ENCODE data around the gene OR6F1. TPM values are rescaled to one million over a fixed set of nuclear protein-coding genes. Genes with fewer than 3 reads are reported as not detected.
"Not testable (repeated sequence)": the region's sequence is repeated elsewhere in the genome, so short reads cannot be mapped to it uniquely, and the experiment has no call there.

The OR6F1 gene
- total RNA-seq, 1 experiment from 2014 or later: not detected

DNA sequence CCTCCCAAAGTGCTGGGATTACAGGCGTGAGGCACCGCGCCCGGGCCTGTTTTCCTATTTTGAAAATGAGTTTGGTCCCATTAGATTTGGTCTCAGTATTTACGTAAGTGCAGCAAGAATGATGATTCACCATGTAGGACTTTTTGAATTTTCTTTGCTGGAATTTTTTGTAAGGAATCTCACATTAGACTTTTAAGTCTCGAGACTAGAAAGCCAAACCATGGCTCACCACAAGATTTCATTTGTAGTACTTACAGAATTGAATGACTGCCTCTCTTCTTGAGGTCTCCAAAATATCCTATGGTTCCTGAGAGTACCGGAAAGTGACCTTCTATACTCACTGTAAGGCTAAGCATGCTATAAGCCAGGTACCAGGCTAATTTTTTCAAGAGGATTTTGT is 31.2 kb upstream of the OR6F1 start:
- intact Hi-C loops (cut with micrococcal nuclease; ENCODE audit: unreplicated experiment): no loop called here
- Mint-ChIP-seq H3K27me3 (ENCODE audit: unreplicated experiment) (no peaks in the 10 kb centered on the region), H3K36me3 (ENCODE audit: insufficient read depth, unreplicated experiment) (no peaks in the 10 kb centered on the region), H3K27ac (ENCODE audit: unreplicated experiment) (no peak overlapping the region), H3K4me3 (ENCODE audit: low read depth, unreplicated experiment) (no peak overlapping the region), H3K4me1 (ENCODE audit: low read depth, unreplicated experiment) (no peaks in the 10 kb centered on the region), H3K9me3 (ENCODE audit: low read depth, unreplicated experiment) (peaks cover 8% of the 10 kb centered on the region)
- BruUV-seq (replicated peaks): no TSS peak
- CTCF ChIA-PET: no interaction called here
- DNase-seq: no peak
- TF ChIP-seq, protein P1, sequence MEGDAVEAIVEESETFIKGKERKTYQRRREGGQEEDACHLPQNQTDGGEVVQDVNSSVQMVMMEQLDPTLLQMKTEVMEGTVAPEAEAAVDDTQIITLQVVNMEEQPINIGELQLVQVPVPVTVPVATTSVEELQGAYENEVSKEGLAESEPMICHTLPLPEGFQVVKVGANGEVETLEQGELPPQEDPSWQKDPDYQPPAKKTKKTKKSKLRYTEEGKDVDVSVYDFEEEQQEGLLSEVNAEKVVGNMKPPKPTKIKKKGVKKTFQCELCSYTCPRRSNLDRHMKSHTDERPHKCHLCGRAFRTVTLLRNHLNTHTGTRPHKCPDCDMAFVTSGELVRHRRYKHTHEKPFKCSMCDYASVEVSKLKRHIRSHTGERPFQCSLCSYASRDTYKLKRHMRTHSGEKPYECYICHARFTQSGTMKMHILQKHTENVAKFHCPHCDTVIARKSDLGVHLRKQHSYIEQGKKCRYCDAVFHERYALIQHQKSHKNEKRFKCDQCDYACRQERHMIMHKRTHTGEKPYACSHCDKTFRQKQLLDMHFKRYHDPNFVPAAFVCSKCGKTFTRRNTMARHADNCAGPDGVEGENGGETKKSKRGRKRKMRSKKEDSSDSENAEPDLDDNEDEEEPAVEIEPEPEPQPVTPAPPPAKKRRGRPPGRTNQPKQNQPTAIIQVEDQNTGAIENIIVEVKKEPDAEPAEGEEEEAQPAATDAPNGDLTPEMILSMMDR (IDR thresholded peaks at IDR 0.05; ENCODE audit: unreplicated experiment): no peak

DNA sequence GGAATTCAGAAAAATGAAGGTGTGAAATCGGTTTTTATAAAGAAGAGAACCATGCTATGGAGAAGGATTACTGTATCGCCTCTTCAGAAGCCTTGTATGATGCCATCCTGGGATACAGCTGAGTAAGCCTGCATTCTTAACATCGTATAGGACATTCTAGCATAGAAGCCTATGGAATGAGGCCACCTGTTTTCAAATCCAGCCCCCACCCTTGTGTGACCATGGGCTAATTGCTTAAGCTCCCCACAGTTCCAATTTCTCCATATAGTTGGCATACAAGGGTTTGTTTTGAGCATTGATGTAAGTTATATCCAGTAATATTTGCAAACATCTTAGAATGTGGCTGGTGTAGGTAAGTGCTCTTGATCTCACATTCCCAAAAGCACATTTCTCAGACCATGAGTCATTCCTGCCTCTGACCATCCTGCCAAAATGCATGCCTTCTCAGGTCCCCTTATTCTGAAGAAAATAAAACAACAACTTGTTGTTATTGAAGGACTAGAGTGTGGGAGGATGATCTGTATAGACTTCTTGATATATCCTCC is 30.0 kb upstream of the OR6F1 start:
- Mint-ChIP-seq H3K36me3 (ENCODE audit: insufficient read depth, unreplicated experiment) (no peaks in the 10 kb centered on the region), H3K4me1 (ENCODE audit: low read depth, unreplicated experiment) (no peaks in the 10 kb centered on the region)
- intact Hi-C loops (cut with micrococcal nuclease; ENCODE audit: unreplicated experiment): no loop called here

DNA sequence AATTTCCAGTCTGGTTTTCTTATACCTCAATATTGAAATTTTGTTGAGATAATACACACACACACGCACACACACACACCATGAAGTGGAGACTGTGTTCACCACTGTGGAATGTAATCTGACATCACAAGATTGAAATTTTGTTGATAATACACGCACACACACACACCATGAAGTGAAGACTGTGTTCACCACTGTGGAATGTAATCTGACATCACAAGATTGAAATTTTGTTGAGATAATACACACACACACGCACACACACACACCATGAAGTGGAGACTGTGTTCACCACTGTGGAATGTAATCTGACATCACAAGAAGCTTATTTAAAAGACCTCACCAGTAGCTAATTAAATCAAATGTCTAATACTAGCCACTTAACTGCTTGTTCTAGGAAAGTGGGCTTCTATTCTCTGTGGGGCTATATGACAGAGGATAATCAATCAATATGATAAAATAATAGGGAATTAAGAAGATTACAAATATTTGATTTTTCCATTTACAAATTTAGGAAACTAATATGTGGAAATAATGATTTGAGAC is 25.8 kb upstream of the OR6F1 start:
- BruUV-seq (replicated peaks); H3K36me3 Mint-ChIP-seq (ENCODE audit: insufficient read depth, unreplicated experiment); H3K27me3 Mint-ChIP-seq (ENCODE audit: unreplicated experiment); H3K4me3 Mint-ChIP-seq (ENCODE audit: low read depth, unreplicated experiment); intact Hi-C loops (cut with micrococcal nuclease; ENCODE audit: unreplicated experiment); CTCF ChIA-PET; H3K9me3 Mint-ChIP-seq (ENCODE audit: low read depth, unreplicated experiment); DNase-seq; H3K4me1 Mint-ChIP-seq (ENCODE audit: low read depth, unreplicated experiment); H3K27ac Mint-ChIP-seq (ENCODE audit: unreplicated experiment): not testable (repeated sequence)

More for the DNA sequence above, 30.0 kb upstream of the OR6F1 start:
- Mint-ChIP-seq H3K27me3 (ENCODE audit: unreplicated experiment) (no peaks in the 10 kb centered on the region), H3K9me3 (ENCODE audit: low read depth, unreplicated experiment) (peaks cover 6% of the 10 kb centered on the region), H3K4me3 (ENCODE audit: low read depth, unreplicated experiment) (no peak overlapping the region), H3K27ac (ENCODE audit: unreplicated experiment) (no peak overlapping the region)
- no peak for DNase-seq
- CTCF ChIA-PET: no interaction called here
- TF ChIP-seq, protein P1 (IDR thresholded peaks at IDR 0.05; ENCODE audit: unreplicated experiment): no peak
- BruUV-seq (replicated peaks): no TSS peak

DNA sequence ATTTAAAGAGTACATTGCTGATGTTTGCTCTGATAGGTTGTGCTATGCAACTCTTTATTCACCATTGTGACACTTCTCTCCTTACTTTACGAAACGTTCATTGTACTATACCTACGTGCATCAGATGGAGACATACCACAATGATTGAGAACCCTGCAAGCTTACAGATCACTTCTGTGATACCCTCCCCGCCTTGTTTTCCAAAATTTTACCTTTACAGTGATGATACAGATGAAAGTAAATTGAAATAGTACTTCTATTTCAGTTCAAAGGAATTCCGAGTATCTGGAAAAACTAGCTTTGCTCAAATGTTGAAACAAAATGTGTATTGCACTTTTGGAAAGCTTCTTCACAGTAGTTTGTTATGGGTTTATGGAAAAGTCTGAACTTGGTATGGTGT is 25.3 kb upstream of the OR6F1 start:
- Mint-ChIP-seq H3K27me3 (ENCODE audit: unreplicated experiment) (no peaks in the 10 kb centered on the region), H3K36me3 (ENCODE audit: insufficient read depth, unreplicated experiment) (no peaks in the 10 kb centered on the region), H3K4me1 (ENCODE audit: low read depth, unreplicated experiment) (no peaks in the 10 kb centered on the region), H3K4me3 (ENCODE audit: low read depth, unreplicated experiment) (no peak overlapping the region), H3K9me3 (ENCODE audit: low read depth, unreplicated experiment) (peaks cover 10% of the 10 kb centered on the region), H3K27ac (ENCODE audit: unreplicated experiment) (no peak overlapping the region)
- TF ChIP-seq, protein P1 (IDR thresholded peaks at IDR 0.05; ENCODE audit: unreplicated experiment): no peak
- BruUV-seq (replicated peaks): no TSS peak
- intact Hi-C loops (cut with micrococcal nuclease; ENCODE audit: unreplicated experiment): no loop called here
- CTCF ChIA-PET: no interaction called here
- DNase-seq: no peak

DNA sequence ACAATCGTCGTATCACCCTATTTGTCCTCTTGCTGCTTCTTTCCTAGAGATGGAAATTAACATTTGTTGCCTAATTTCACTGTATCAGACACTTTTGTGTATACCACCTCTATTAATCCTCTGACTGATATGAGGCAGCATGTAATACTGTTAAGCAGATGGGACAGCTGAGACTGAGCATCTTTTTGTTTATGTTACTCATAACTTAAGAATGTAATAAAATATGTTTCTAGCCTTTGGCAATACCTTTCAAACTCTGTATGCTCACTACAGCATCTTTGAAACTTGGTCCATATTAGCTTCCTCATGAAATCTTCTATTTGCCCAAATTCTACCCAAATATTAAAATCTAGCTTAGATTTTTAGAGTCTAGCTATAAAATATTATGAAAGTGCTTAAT is 24.3 kb upstream of the OR6F1 start:
- Mint-ChIP-seq H3K36me3 (ENCODE audit: insufficient read depth, unreplicated experiment) (no peaks in the 10 kb centered on the region), H3K27ac (ENCODE audit: unreplicated experiment) (no peak overlapping the region), H3K9me3 (ENCODE audit: low read depth, unreplicated experiment) (peaks cover 14% of the 10 kb centered on the region), H3K4me1 (ENCODE audit: low read depth, unreplicated experiment) (no peaks in the 10 kb centered on the region), H3K27me3 (ENCODE audit: unreplicated experiment) (no peaks in the 10 kb centered on the region), H3K4me3 (ENCODE audit: low read depth, unreplicated experiment) (no peak overlapping the region)
- no TSS peak for BruUV-seq (replicated peaks)
- no peak for DNase-seq
- TF ChIP-seq, protein P1 (IDR thresholded peaks at IDR 0.05; ENCODE audit: unreplicated experiment): no peak
- intact Hi-C loops (cut with micrococcal nuclease; ENCODE audit: unreplicated experiment): no loop called here
- CTCF ChIA-PET: interaction anchor here (0.6 kb wide), 1 partner anchor 351 kb away, joined by 3 read pairs; no protein-coding TSS in a partner anchor
